Pulmonary artery endothelial cell (primary cell): ENCODE results near the gene DLG2. TPM values are rescaled to one million over a fixed set of nuclear protein-coding genes. Genes with fewer than 3 reads are reported as not detected.
"Not testable (repeated sequence)": the region's sequence is repeated elsewhere in the genome, so short reads cannot be mapped to it uniquely, and the experiment has no call there.

Experiments
- DNase-seq: peaks from one replicate; pipeline ENCODE4 v3.0.0-alpha.2; 2011; ENCODE audit warnings: low read depth, low spot score
- total RNA-seq: library from RNA; depleted of rRNA; stranded (reverse); fragments of >200 nt; gene quantifications from 2 replicates; pipeline ENCODE4 v1.2.3, GENCODE V29; 2014

DLG2 gene
- total RNA-seq, 1 donor from 2014 or later: 0.66 TPM

DNA sequence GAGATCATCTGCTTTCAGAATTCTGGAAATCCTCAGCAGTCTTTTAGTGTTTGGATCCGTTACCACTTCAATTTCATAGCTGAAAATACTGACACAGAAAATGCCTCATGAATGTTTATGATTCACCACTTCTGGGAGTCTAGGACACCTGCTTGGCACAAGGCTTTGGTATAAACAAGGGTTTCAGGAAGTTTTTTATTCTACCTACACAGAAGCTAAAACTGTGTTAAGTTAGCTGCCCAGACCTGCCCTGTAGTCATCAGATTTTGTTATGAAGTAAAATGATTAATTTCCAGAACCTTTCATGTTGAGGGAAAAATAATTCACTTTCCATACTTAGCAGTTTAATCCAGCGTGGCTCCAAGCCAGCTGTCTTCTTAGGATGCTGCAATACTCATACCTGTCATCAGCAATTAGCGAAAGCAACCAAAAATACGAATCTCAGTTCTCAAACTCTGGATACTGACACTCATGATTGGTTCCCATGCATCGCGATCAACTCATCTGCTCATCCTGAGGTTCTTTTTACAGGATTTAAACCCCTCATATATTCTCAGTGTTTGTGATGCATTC, 1882.4 kb downstream of the DLG2 start:
- DNase-seq: no peak

GRCh38 chr11:83736684-83737083, 1890.5 kb downstream of the DLG2 start:
- no peak for DNase-seq

GRCh38 chr11:83734120-83734519, 1893.0 kb downstream of the DLG2 start:
- no peak for DNase-seq

DNA sequence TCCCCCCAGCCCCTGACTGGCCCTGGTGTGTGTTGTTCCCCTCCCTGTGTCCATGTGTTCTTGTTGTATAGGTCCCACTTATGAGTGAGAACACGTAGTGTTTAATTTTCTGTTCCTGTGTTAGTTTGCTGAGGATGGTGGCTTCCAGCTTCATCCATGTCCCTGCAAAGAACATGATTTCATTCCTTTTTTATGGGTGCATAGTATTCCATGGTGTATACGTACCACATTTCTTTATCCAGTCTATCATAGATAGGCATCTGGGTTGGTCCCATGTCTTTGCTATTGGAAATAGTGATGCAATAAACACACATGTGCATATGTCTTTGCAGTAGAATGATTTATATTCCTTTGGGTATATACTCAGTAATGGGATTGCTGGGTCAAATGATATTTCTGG, 1895.9 kb downstream of the DLG2 start:
- not testable (repeated sequence) for DNase-seq

DNA sequence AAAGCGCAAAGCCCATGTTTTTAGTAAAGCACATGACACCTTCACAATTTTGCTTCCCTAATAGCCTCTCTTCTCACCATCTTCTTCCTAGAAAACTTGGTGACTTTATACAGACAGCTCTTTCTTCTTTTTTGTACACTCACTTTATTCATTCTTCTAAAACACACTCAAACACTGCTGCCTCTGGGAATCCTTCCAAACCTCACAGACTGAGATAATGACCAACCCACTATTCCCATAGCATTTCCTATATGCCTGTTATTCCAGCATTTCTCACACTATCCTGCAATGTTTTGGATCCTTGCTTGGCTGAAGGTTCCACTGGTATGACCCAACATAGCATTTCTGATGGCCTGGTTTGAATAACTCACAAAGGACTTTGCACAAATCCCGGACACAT, 1898.9 kb downstream of the DLG2 start:
- no peak for DNase-seq

GRCh38 chr11:83727251-83727650, 1899.9 kb downstream of the DLG2 start:
- DNase-seq: no peak

- no peak for DNase-seq
These were observed 1900.8 kb downstream of the DLG2 start for GRCh38 chr11:83726316-83726715.

- DNase-seq: no peak
These were observed 1901.4 kb downstream of the DLG2 start for GRCh38 chr11:83725728-83726127.

DNA sequence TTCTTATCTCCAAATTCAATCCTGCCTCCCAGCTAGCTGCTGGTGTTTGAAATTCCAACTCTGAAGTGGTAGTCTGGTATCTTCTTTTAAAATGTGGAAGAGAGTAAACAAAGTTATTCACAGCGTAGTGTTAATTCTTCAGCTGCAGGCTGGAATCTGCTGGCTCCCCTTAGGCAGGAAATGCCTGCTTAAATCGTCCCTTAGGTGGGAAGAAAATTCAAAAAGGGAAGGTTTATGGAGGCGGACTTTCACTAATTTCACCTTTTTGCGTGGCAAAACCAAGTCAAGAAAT, 1901.9 kb downstream of the DLG2 start:
- DNase-seq: no peak

DNA sequence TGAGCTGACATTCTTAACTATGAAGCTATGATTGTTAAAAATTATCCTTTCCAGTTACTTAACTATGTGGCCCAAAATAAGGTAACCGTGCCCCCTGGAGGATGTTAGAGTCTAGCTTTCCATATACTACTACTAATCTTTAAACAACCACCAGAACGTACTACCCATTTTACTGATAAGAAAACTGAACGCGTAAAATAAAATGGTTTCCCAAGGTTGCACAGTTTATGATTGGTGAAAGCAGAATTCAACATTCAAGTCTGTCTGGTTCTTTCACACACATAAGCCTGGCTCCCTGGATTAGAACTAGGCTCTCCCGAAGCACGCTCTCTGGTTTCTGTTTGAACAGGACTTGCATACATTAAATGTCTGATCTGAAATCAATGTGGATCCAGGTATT, 1903.1 kb downstream of the DLG2 start:
- DNase-seq: peak; percentile 4

- DNase-seq: no peak
These were observed 1904.6 kb downstream of the DLG2 start for GRCh38 chr11:83722392-83723119.

DNA sequence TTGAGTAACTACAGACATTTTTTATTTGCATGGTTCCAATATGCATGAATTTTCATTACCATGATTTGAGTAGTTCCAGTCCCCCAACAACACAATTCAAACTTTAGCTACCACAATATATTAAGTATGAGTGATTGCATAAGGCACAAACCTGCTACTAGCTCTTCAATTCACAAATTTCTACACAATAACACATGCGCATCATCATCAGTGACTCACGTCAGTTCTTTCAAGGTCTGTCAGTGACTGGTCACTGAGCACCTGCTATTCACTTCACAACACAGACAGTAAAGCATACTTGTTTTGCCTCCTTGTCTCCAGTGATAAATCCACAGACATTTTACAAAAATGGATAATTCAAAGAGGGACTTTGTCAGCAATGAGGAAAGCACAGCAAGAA, 1905.9 kb downstream of the DLG2 start:
- DNase-seq: no peak

DNA sequence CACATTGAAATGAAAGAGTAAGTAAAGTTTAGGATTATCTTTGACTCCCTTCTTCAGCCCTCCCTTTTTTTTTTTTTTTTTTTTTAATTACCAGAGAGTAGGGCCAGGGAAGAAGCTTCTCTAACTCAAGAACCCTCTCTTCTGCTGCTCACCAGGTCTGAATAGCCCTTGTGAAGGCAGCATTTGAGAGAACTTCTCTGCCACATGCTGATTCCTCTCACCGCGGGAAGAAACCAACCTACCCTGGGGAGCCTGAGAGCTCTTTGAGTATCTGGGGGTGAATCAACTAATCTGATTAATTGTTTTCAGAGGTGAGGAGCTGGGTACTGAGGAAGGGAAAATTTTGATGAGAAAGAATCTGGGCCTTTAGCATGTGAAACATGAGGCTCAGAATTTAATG, 1906.5 kb downstream of the DLG2 start:
- DNase-seq: no peak

- no peak for DNase-seq
These were observed 1909.6 kb downstream of the DLG2 start for GRCh38 chr11:83717537-83717936.

- DNase-seq: no peak
These were observed 1911.1 kb downstream of the DLG2 start for GRCh38 chr11:83715927-83716535.

DNA sequence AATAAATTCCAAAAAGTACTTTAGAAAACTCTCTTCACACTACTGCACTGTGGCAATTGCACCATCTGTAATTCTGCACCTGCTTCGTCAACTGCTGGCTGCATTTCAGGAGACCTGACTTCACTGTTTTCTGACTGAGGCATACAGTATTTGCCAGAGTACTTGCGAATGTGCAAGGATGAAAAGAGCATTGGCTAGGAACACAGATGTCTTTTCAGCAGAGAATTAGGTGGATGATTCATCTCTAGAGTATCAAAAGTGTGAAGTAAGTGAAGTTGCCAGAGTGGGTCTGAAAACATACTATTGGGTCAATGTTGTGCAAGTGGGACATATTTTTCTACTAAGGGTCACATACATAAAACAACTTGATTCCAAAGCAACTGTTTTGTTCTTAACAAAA, 1913.4 kb downstream of the DLG2 start:
- no peak for DNase-seq

DNA sequence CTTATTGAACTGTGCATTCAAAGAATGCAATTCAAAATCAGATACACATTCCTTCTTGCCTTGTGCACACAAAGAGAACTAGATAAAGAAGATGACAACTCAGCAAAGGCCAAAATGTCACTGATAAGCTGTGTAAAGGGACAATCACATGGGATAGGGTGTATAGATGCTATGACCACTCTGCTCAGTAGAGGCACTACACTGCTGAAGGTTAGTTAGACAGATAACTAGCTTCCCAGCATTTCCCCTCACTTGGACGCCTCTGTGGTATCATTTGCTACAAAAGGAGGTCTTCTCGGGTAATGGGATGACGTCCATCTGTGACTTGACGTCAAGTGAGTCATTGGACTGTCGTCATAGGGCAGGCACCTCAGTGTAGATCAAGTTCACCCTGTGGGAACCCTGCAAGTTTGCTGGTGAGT, 1916.0 kb downstream of the DLG2 start:
- no peak for DNase-seq

DNA sequence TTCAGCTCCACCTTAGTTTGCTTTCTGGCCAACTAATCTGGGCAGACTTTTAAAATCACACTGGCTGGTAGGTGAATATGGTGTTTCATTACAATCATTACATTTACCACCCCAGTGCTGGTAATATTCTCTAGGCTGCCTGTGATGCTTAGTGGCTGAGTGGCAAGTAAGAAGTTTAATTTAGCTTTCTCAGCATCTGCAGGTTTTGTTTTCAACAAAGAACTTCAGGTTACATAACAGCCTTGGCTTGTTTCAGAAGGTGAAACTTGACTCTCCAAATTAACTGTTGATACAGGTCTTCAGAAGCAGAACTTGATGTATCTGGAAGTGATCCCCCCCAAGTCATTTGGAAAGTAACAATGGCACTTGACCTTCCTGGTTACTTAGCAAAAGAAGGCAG, 1917.7 kb downstream of the DLG2 start:
- no peak for DNase-seq

GRCh38 chr11:83706566-83706965, 1920.6 kb downstream of the DLG2 start:
- DNase-seq: no peak

- DNase-seq: no peak
These were observed 1924.3 kb downstream of the DLG2 start for GRCh38 chr11:83702796-83703195.

- no peak for DNase-seq
These were observed 1929.6 kb downstream of the DLG2 start for GRCh38 chr11:83697518-83697917.

GRCh38 chr11:83695046-83695445, 1932.1 kb downstream of the DLG2 start:
- DNase-seq: no peak
